HG03103 (cell line): ENCODE results near the gene DCLK1.

Experiments
- ATAC-seq: cut with Tn5 transposase; IDR thresholded peaks from one replicate; pipeline ENCODE4 v1.9.1; 2021; ENCODE audit warnings: low read depth; ENCODE audit not compliant: unreplicated experiment

The DCLK1 gene

DNA sequence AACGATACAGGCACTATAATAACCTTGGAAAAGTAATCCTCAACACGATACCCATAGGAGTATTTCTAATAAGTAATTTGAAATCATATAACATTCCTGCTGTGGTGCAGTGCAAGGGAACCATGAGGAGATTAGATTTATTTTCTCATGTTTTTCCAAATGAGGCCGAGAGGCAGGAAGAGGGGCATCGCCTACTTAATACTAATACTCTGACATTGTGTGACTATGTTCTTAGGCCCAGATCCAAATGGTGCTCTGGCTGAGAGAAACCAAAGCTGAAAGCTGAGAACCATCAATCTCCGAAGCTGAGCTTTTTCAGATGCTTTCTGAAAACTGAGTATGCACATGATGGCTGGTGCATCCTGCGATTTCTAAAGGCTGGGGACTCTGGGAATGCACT lies 406.7 kb downstream of the DCLK1 start:
- ATAC-seq, result no peak

DNA sequence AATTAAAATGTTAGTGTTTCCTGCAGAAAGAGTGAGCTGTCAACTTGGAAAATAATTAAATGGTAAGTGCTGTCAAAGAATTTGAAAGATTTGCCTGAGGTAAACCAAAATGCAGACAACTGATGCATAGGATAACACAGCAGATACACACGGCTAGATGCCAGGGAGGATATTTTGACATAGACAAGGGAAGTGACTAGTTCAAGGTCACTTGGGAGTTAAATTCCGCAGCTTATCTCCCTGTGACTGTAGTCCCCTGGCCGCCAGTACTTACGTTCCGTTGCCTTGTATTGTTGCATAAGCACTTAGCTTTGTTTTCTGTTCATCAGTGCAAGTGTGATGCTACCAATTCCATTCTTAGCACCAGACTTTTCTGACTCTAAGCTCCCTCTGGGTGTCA lies 407.4 kb downstream of the DCLK1 start:
- ATAC-seq, result no peak

DNA sequence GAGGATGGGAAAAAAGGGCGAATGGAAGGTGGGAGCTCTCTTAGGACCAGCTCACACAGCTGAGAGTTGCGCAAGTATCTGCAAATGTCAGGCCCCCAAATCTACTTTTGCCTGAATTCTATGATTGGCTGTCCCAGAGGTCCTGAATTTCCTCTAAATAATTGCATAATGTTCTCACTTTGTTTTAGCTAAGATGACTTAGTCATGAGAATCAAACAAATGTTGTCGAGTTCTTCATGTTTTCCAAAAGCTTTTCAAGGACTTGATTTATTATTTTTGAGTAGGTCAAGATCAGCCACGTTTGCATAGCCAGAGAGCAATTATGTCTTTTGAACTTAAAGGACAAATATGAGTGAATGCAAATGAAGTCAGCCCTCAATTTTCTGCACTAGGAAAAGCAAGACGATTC lies 408.1 kb downstream of the DCLK1 start:
- ATAC-seq, result no peak

GRCh38 chr13:35722458-35723052 lies 408.6 kb downstream of the DCLK1 start:
- ATAC-seq, result no peak

DNA sequence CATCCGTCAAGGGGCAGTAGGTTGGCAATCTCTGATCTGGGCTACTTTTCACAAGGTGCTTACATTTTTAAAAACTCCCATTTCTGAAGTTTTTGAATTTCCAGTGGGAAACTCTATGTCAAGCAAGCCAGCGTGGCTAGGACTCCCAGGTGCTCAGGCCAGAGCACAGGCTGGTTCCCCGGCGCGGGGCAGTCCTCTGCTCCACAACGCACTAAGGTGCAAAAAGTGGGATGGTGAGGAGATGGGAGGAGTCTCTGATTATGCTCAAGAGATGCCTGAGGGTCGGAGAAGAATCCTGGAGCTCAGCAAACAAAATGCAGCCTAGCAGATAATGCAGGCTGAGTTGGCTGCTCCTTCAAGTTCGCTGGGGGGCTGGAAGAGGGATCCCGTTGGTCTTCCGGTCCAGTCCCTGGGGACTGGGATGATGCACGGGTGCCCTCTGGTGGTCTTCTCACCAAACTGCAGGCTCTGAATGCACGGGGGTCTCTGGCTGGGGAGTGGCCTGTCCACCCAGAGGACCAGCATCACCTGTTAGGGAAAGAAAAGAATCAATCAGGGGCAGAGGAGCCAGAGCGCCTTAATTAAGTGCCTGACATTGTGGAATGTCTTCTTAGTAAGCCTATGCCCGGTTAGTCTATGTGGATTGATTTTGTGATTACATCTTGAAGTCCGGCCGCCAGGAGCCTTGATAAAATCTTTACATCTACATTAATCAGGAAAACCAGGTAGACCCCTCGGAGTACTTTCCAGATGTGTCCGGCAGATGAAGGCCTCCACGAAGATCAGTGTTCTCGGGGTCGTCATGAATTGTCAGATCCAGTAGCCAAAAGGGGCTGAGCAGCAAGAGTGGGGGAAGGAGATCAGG lies 410.3 kb downstream of the DCLK1 start:
- no peak for ATAC-seq

DNA sequence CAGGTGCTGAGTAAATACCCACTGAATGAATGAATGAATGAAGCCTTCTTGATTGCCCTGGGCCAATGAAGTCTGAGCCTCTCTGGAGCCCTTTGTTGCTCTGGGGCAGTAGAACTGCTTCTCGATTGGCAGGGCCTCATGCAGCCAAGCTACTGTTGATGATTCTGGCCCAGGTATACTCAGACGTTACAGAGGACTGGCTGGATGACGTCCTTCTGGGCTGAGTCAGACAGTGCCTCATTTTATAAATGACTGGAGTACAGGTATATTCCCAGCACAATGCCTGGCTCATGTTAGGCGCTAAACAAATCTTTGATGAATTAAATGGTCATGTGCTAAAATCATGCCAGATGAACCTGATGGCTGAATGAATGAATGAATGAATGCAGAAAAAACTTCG lies 410.9 kb downstream of the DCLK1 start:
- no peak for ATAC-seq
